ENCODE results near the gene ENKUR. TPM values are rescaled to one million over a fixed set of nuclear protein-coding genes. Genes with fewer than 3 reads are reported as not detected.
"Not testable (repeated sequence)": the region's sequence is repeated elsewhere in the genome, so short reads cannot be mapped to it uniquely, and the experiment has no call there.

Gene ENKUR
- total RNA-seq, 1 experiment from 2014 or later: not detected

GRCh38 chr10:24957624-24958051 lies 58.3 kb downstream of the ENKUR start:
- not testable (repeated sequence) for H3K79me2 ChIP-seq (ENCODE audit: low read length); H3K9ac ChIP-seq (ENCODE audit: low read length); H2AFZ ChIP-seq (ENCODE audit: low read length); H3K9me3 ChIP-seq (ENCODE audit: low read length); H3K4me2 ChIP-seq (ENCODE audit: low read depth, low read length, poor library complexity, severe bottlenecking); H3K27ac ChIP-seq (ENCODE audit: low read length); H3K27me3 ChIP-seq (ENCODE audit: low read length); DNase-seq; H3K4me3 ChIP-seq (ENCODE audit: low read length); H3K36me3 ChIP-seq (ENCODE audit: insufficient read depth, low read length); H3K4me1 ChIP-seq (ENCODE audit: low read length); H4K20me1 ChIP-seq (ENCODE audit: insufficient read depth, low read depth, low read length); H3K9me2 ChIP-seq (replicated peaks; ENCODE audit: insufficient read depth, low read length)

- Histone ChIP-seq H3K36me3 (ENCODE audit: insufficient read depth, low read length) (no peaks in the 10 kb centered on the region), H3K4me2 (ENCODE audit: low read depth, low read length, poor library complexity, severe bottlenecking) (no peak overlapping the region), H3K27me3 (ENCODE audit: low read length) (no peaks in the 10 kb centered on the region), H3K9ac (ENCODE audit: low read length) (no peak overlapping the region), H3K9me2 (replicated peaks; ENCODE audit: insufficient read depth, low read length) (no peaks in the 10 kb centered on the region), H3K4me1 (ENCODE audit: low read length) (no peaks in the 10 kb centered on the region), H3K9me3 (ENCODE audit: low read length) (peaks cover 10% of the 10 kb centered on the region), H4K20me1 (ENCODE audit: insufficient read depth, low read depth, low read length) (no peaks in the 10 kb centered on the region), H3K4me3 (ENCODE audit: low read length) (no peak overlapping the region), H3K79me2 (ENCODE audit: low read length) (no peaks in the 10 kb centered on the region), H2AFZ (ENCODE audit: low read length) (no peak overlapping the region), H3K27ac (ENCODE audit: low read length) (no peak overlapping the region)
- DNase-seq: no peak
Measured at GRCh38 chr10:24953675-24954074, 62.3 kb downstream of the ENKUR start.

- H4K20me1 ChIP-seq (ENCODE audit: insufficient read depth, low read depth, low read length): no peaks in the 10 kb centered on the region
- no peaks in the 10 kb centered on the region for H3K36me3 ChIP-seq (ENCODE audit: insufficient read depth, low read length)
- H3K27ac ChIP-seq (ENCODE audit: low read length): no peak overlapping the region
- H3K4me2 ChIP-seq (ENCODE audit: low read depth, low read length, poor library complexity, severe bottlenecking): no peak overlapping the region
- no peak for DNase-seq
- H3K4me3 ChIP-seq (ENCODE audit: low read length): no peak overlapping the region
- H2AFZ ChIP-seq (ENCODE audit: low read length): no peak overlapping the region
- no peak overlapping the region for H3K9ac ChIP-seq (ENCODE audit: low read length)
- H3K9me3 ChIP-seq (ENCODE audit: low read length): peaks cover 10% of the 10 kb centered on the region
- no peaks in the 10 kb centered on the region for H3K9me2 ChIP-seq (replicated peaks; ENCODE audit: insufficient read depth, low read length)
- no peaks in the 10 kb centered on the region for H3K27me3 ChIP-seq (ENCODE audit: low read length)
- no peaks in the 10 kb centered on the region for H3K4me1 ChIP-seq (ENCODE audit: low read length)
- H3K79me2 ChIP-seq (ENCODE audit: low read length): no peaks in the 10 kb centered on the region
Measured at GRCh38 chr10:24952707-24953645, 63.0 kb downstream of the ENKUR start.

- Histone ChIP-seq H3K4me3 (ENCODE audit: low read length) (no peak within 1 kb of the TSS), H3K4me1 (ENCODE audit: low read length) (no peaks in the 10 kb centered on the region), H3K79me2 (ENCODE audit: low read length) (no peaks in the 10 kb centered on the region), H3K9me2 (replicated peaks; ENCODE audit: insufficient read depth, low read length) (no peaks in the 10 kb centered on the region), H3K27ac (ENCODE audit: low read length) (no peak within 1 kb of the TSS), H4K20me1 (ENCODE audit: insufficient read depth, low read depth, low read length) (no peaks in the 10 kb centered on the region), H3K4me2 (ENCODE audit: low read depth, low read length, poor library complexity, severe bottlenecking) (no peak within 1 kb of the TSS), H3K27me3 (ENCODE audit: low read length) (no peaks in the 10 kb centered on the region), H2AFZ (ENCODE audit: low read length) (no peak within 1 kb of the TSS), H3K36me3 (ENCODE audit: insufficient read depth, low read length) (no peaks in the 10 kb centered on the region), H3K9ac (ENCODE audit: low read length) (no peak within 1 kb of the TSS), H3K9me3 (ENCODE audit: low read length) (peaks cover 10% of the 10 kb centered on the region)
- no peak for DNase-seq
Measured at GRCh38 chr10:24952143-24952706, 63.7 kb downstream of the ENKUR start, which contains the start of gene PRTFDC1. PRTFDC1 (minus strand) TSS chr10:24952606; CDS start chr10:24952575, 31 bp downstream.

- H3K36me3 ChIP-seq (ENCODE audit: insufficient read depth, low read length): no peaks in the 10 kb centered on the region
- no peak for DNase-seq
- peaks cover 6% of the 10 kb centered on the region for H3K9me3 ChIP-seq (ENCODE audit: low read length)
- no peak overlapping the region for H3K9ac ChIP-seq (ENCODE audit: low read length)
- no peak overlapping the region for H2AFZ ChIP-seq (ENCODE audit: low read length)
- no peak overlapping the region for H3K4me2 ChIP-seq (ENCODE audit: low read depth, low read length, poor library complexity, severe bottlenecking)
- no peaks in the 10 kb centered on the region for H3K9me2 ChIP-seq (replicated peaks; ENCODE audit: insufficient read depth, low read length)
- no peaks in the 10 kb centered on the region for H3K27me3 ChIP-seq (ENCODE audit: low read length)
- no peak overlapping the region for H3K27ac ChIP-seq (ENCODE audit: low read length)
- H3K79me2 ChIP-seq (ENCODE audit: low read length): no peaks in the 10 kb centered on the region
- H3K4me3 ChIP-seq (ENCODE audit: low read length): no peak overlapping the region
- H3K4me1 ChIP-seq (ENCODE audit: low read length): no peaks in the 10 kb centered on the region
- no peaks in the 10 kb centered on the region for H4K20me1 ChIP-seq (ENCODE audit: insufficient read depth, low read depth, low read length)
Measured at GRCh38 chr10:24951201-24952142, 64.5 kb downstream of the ENKUR start.

- H3K36me3 ChIP-seq (ENCODE audit: insufficient read depth, low read length): no peaks in the 10 kb centered on the region
- H3K27ac ChIP-seq (ENCODE audit: low read length): no peak overlapping the region
- H3K4me3 ChIP-seq (ENCODE audit: low read length): no peak overlapping the region
- no peak for DNase-seq
- H3K9ac ChIP-seq (ENCODE audit: low read length): no peak overlapping the region
- no peaks in the 10 kb centered on the region for H3K9me2 ChIP-seq (replicated peaks; ENCODE audit: insufficient read depth, low read length)
- H3K27me3 ChIP-seq (ENCODE audit: low read length): no peaks in the 10 kb centered on the region
- H4K20me1 ChIP-seq (ENCODE audit: insufficient read depth, low read depth, low read length): no peaks in the 10 kb centered on the region
- no peaks in the 10 kb centered on the region for H3K4me1 ChIP-seq (ENCODE audit: low read length)
- H3K4me2 ChIP-seq (ENCODE audit: low read depth, low read length, poor library complexity, severe bottlenecking): no peak overlapping the region
- no peaks in the 10 kb centered on the region for H3K79me2 ChIP-seq (ENCODE audit: low read length)
- H3K9me3 ChIP-seq (ENCODE audit: low read length): peaks cover 12% of the 10 kb centered on the region
- no peak overlapping the region for H2AFZ ChIP-seq (ENCODE audit: low read length)
Measured at GRCh38 chr10:24950439-24950838, 65.5 kb downstream of the ENKUR start.

GRCh38 chr10:24949616-24950015 lies 66.3 kb downstream of the ENKUR start:
- H3K9me2 ChIP-seq (replicated peaks; ENCODE audit: insufficient read depth, low read length): no peaks in the 10 kb centered on the region
- no peaks in the 10 kb centered on the region for H3K27me3 ChIP-seq (ENCODE audit: low read length)
- H3K9me3 ChIP-seq (ENCODE audit: low read length): peaks cover 12% of the 10 kb centered on the region
- H3K4me3 ChIP-seq (ENCODE audit: low read length): no peak overlapping the region
- DNase-seq: no peak
- no peak overlapping the region for H3K27ac ChIP-seq (ENCODE audit: low read length)
- no peak overlapping the region for H3K4me2 ChIP-seq (ENCODE audit: low read depth, low read length, poor library complexity, severe bottlenecking)
- no peaks in the 10 kb centered on the region for H4K20me1 ChIP-seq (ENCODE audit: insufficient read depth, low read depth, low read length)
- no peak overlapping the region for H2AFZ ChIP-seq (ENCODE audit: low read length)
- H3K36me3 ChIP-seq (ENCODE audit: insufficient read depth, low read length): no peaks in the 10 kb centered on the region
- H3K79me2 ChIP-seq (ENCODE audit: low read length): no peaks in the 10 kb centered on the region
- H3K4me1 ChIP-seq (ENCODE audit: low read length): no peaks in the 10 kb centered on the region
- H3K9ac ChIP-seq (ENCODE audit: low read length): no peak overlapping the region

Data from Karpas-422 (cell line).